Endometrium (tissue), 2 donors: ENCODE results near the gene ASPDH.

Source experiments
- FAIRE-seq: peaks from 2 replicates; lab custom pipeline; 2012; peaks lifted over from hg19 to GRCh38; lab: Jason Lieb, UNC
- donor health status: control.
- donor health status: control.

ASPDH gene

DNA sequence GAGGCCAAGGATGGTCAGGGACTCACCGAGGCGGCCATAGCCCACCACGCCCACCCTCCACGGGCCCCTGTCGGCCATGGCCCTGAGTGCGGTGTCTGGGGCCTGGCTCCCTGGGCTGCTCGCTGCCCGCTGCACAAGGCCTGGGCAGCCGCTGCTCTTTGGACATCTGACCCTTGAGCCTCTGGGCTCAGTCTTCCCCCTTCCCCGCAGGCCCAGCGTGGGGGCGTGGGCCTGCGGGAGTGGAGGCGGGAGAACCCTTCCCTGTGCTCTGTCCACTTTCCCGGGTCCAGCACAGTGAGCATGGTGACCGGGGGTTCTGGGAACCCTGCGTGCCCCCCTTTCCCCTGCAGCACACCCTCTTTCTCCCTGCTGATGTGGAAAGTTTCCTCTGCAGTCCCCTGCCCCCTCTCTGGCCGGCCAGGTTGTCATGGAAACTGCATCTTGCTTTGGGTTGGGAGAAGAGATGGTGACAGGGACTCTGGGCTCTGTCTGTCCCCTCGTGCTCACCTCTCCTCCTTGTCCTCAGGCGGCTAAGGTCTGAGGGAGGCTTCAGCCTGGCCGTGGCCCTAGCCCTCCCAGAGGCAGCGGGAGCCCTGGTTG lies at the start of gene ASPDH:
Gene ASPDH, minus strand, starts transcription at position 168 of the 600 bp plus-strand sequence. Its CDS starts 90 bp downstream, at position 78.
- no peak for FAIRE-seq

- FAIRE-seq: no peak
Measured at GRCh38 chr19:50562996-50563395, 49.3 kb upstream of the ASPDH start.

GRCh38 chr19:50562329-50562728 lies 48.6 kb upstream of the ASPDH start:
- no peak for FAIRE-seq

DNA sequence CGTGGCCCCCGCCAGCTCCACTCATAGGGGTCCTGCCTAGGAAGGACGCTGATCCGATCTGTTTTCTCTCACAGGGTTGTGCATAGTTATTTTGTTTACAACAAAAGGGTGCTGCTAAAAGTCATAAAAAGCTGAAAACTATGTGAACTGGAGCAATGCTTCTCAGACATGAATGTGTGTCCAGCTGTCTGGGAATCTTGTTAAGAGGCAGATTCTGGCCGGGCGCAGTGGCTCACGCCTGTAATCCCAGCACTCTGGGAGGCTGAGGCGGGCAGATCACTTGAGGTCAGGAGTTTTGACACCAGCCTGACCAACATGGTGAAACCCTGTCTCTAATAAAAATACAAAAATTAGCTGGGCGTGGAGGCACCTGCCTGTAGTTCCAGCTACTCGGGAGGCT lies 45.9 kb upstream of the ASPDH start:
- FAIRE-seq: no peak

- FAIRE-seq: no peak
Measured at GRCh38 chr19:50558449-50558848, 44.7 kb upstream of the ASPDH start.

GRCh38 chr19:50558039-50558438 lies 44.3 kb upstream of the ASPDH start:
- no peak for FAIRE-seq

- no peak for FAIRE-seq
Measured at GRCh38 chr19:50557009-50557613, 43.4 kb upstream of the ASPDH start.

GRCh38 chr19:50556282-50557008 lies 42.7 kb upstream of the ASPDH start:
- FAIRE-seq: no peak

- FAIRE-seq: no peak
Measured at GRCh38 chr19:50555450-50556281, 42.0 kb upstream of the ASPDH start.

GRCh38 chr19:50555033-50555432 lies 41.3 kb upstream of the ASPDH start:
- no peak for FAIRE-seq

- FAIRE-seq: no peak
Measured at GRCh38 chr19:50554212-50554611, 40.5 kb upstream of the ASPDH start.

DNA sequence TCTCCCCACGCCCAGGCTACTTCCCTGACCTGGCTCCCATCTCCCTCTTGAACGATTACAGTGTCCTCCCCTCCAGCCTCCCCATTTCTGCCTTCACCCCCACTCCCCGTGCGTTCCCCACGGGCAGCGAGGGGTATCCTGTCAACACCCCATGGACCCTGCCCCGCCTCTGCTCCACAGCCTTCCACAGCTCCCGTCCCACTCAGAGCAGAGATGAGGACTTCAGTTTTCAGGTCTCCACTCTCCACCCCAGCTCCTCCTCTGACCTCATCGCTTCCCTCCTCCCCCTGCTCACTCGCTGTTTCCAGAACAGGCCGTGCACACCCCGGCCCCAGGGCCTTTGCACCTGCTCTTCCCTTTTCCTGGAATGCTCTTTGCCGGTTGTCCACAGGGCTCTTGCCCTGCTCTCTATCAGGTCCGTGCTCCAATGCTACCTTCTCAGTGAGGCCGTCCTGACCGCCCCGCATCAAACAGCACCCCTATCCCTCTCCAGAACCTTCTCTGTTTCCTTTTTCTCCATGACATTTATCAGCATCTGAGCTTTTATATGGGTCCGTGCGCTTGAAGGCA lies 39.5 kb upstream of the ASPDH start:
- FAIRE-seq: no peak

DNA sequence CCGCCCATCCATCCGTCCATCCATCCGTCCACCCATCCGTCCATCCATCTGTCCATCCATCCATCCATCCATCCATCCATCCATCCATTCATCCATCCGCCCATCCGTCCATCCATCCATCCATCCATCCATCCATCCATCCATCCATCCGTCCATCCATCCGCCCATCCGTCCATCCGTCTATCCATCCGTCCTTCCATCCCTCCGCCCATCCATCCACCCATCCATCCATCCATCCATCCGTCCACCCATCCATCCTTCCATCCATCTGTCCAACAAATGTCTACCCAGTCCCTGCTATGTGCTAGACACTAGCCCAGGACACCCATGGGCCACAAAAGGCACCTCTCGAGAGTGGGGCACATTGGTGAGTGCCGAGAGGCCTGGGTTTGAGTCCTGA lies 38.8 kb upstream of the ASPDH start:
- no peak for FAIRE-seq

DNA sequence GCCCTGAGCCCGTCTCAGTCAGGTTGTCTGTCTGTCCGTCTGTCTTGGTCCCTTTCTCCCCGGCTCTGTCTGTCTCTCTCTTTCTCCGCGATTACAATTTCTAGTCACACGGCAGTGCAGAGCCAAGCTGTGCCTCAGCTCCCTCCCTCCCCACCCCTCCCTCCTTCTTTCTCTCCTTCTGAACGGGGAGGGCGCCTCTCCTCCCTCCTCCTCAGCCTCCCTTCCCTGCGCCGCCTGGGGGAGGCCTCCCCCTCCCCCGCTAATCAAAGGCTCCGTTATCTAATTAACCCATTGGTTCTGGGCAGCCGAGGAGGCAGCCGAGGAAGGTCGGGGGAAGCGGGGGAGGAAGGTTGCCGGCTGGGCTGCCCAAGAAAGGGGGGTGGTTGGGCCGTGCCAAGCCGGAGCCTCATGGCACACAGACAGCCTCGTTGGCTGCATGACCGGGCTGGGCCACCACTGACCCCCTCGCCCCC lies 38.0 kb upstream of the ASPDH start:
- FAIRE-seq: no peak

DNA sequence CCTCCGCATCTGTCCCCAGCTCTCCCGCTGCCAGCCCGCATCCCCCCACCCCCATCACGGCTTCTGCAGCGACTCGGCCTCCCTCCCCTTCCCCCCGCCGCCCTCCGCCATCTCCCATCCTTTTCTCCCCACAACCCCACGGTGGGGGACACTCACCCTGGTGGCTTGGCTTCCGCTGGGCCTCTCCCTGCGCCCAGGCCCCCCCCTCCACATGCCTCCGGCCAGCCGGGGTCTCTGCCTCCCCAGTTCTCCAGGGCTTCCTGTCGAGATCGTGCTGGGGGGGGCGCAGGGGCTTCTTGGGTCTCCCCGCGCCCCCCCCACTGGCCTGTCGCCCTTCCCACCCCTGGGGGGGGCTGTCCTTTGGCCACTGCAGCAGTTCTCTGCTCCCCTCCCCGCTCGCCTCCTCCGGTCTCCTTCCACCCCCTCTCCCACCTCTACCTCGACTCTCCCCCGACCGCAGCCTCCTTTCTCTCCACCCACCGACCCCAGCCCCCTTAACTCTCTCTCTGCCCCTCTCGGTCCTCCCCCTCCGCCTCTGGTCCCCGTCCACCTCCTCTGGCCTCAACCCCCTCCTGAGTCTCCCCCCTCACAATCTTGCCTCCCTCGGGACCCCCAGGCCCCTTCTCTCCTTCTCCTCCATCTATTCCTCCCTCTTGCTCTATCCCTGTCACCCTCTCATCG lies 37.5 kb upstream of the ASPDH start:
- FAIRE-seq: no peak

DNA sequence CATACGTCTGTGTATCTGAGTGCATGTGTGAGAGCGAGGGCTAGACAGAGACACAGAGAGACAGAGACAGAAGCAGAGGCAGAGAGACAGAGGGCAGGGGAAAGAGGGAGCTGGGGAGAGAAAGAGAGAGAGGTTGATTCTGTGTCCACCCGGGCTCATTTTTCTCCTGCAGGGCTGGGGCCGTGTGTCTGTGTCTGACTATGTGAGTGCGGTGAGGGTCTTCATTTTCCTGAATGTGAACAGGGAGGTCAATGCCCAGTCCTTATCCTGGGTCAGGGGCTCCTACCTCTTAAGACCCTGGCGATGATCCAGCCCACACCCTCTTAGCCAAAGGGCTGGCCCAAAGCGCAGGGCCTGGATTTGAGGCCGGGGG lies 36.9 kb upstream of the ASPDH start:
- FAIRE-seq: no peak

GRCh38 chr19:50549927-50550593 lies 36.3 kb upstream of the ASPDH start:
- no peak for FAIRE-seq

DNA sequence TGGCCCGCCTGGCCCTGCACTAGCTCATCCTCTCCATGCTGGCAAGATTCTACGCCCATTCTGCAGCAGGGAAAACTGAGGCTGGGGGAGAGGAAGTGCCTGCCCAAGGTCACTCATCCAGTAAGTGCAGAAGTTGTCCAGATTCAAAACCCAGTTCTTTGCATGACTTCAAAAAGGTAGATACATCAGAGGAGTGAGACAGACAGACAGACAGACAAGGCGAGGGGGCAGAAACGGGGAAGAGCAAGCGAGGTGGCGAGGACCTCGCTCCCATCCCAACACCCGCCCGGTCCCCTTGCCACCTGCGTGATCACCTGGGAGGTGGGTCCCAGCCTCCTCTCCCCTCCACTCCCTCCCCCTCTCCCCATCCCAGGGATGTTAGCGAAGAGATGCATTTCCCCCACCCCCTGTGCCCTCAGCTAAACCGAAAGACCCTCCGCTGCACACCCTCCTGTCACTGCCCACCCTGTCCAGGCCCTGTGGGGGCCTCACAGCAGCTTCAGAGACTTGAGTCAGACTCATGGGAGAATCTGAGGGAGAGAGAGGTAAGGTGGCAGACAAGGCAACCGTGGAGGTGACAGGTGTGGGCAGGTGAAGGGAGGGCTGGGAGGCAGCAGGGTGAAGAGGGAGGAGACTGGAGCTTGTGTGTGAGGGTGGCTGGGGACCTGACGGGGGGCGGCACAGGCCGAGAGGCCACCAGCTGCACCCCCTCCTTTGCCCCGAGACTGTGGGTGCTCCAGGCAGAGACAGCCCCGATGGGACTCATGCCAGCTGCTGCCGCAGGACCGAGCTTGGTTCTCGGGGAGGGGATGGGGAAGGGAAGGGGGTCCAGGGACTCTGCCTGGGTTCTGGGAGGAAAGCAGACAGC lies 35.6 kb upstream of the ASPDH start:
- FAIRE-seq: no peak

DNA sequence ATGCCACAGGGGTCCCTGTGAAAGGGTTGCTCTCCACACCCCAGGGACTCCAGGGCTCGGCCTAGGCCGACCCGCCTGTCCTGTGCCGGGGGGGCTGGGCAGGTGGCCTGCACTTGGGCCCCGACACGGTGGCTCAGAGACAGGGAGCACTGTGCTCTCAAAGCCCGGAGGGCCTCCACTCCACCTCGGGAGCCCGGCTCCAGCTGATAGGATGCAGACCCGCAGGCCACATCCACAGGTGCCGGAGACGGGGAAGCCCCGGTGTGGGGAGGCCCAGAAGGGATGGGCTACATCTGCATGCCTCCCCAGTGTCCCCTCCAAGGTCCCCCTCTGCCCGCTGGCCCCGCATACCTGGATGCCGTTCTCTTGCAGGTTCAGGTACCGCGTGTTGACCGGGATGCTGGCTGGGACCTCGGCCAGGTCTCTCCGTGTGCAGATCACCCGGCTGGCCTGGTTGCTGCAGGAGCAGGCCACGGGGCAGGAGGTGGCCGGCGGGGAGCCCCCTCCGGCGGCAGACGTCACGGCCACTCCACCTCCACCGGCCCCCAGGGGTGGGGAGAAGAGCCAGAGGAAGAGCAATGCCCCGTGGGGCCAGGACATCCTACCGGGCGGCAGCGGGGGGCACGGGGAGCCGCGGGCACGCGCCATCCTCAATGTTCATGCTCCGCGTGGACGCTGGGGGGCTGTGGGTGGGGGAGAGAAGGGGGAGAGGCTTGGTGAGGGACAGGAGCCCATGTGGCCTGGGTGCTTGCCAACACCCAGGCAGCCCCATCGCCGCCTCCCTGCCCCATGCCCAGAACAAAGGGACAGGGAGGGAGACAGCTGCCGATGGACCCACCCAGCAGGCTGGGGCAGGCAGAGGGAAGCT lies 34.7 kb upstream of the ASPDH start:
- FAIRE-seq: no peak
